HL-60 (cell line): ENCODE measurements around the gene RABGAP1L.

Experiments
- DNase-seq, 2 experiments: peaks; one replicate each; pipeline ENCODE4 v3.0.0-alpha.2; 2010 to 2020; ENCODE audit warnings: low read depth in 1 of 2, low spot score in 1 of 2
- H3K27ac ChIP-seq: fragments of 250-450 bp; sonication (Bioruptor Pico); replicated peaks from 2 replicates; pipeline ENCODE4 v1.5.1; 2020; ENCODE audit warnings: mild to moderate bottlenecking, moderate library complexity
- H3K27me3 ChIP-seq: fragments of 250-450 bp; sonication (Bioruptor Pico); 2 replicates; pipeline ENCODE4 v1.5.1; 2021; ENCODE audit warnings: mild to moderate bottlenecking, moderate library complexity; ENCODE audit not compliant: insufficient read depth, poor library complexity, severe bottlenecking
- H3K4me3 ChIP-seq: replicated peaks from 2 replicates; pipeline ENCODE4 v1.5.1; 2011; ENCODE audit warnings: mild to moderate bottlenecking, control low read depth, low read length; ENCODE audit not compliant: insufficient read depth
- CTCF ChIP-seq: IDR thresholded peaks from one replicate; pipeline ENCODE4 v1.5.1; 2011; ENCODE audit warnings: low read length, control low read depth, inconsistent platforms; ENCODE audit not compliant: insufficient read depth
- GABPA ChIP-seq: IDR thresholded peaks from 2 replicates; pipeline ENCODE4 v1.6.1; 2012; ENCODE audit warnings: low read depth
- POLR2AphosphoS5 ChIP-seq: IDR thresholded peaks from 2 replicates; pipeline ENCODE4 v1.6.1; 2012; ENCODE audit warnings: low read depth
- REST ChIP-seq: IDR thresholded peaks from 2 replicates; pipeline ENCODE4 v1.6.1; 2012; ENCODE audit warnings: low read depth; ENCODE audit not compliant: insufficient replicate concordance
- SPI1 ChIP-seq: IDR thresholded peaks from 2 replicates; pipeline ENCODE4 v1.6.1; 2012; ENCODE audit warnings: low read depth, mild to moderate bottlenecking, borderline replicate concordance

Gene RABGAP1L

GRCh38 chr1:174276087-174276486 is 116.8 kb downstream of the RABGAP1L start:
- H3K27ac ChIP-seq = no peak overlapping the region
- H3K4me3 ChIP-seq = no peak overlapping the region
- DNase-seq = no peak
- no peak for TF ChIP-seq SPI1
- TF ChIP-seq REST = no peak
- TF ChIP-seq POLR2AphosphoS5 = no peak
- no peaks in the 10 kb centered on the region for H3K27me3 ChIP-seq

GRCh38 chr1:174284052-174284451 is 124.7 kb downstream of the RABGAP1L start:
- H3K27ac ChIP-seq = no peak overlapping the region
- no peak overlapping the region for H3K4me3 ChIP-seq
- H3K27me3 ChIP-seq = no peaks in the 10 kb centered on the region
- TF ChIP-seq POLR2AphosphoS5 (no peak), GABPA (no peak), REST (no peak), CTCF (no peak), SPI1 (no peak)
- DNase-seq = no peak

GRCh38 chr1:174286042-174286441 is 126.7 kb downstream of the RABGAP1L start:
- H3K4me3 ChIP-seq = no peak overlapping the region
- no peaks in the 10 kb centered on the region for H3K27me3 ChIP-seq
- TF ChIP-seq GABPA = no peak
- TF ChIP-seq REST = no peak
- no peak overlapping the region for H3K27ac ChIP-seq
- DNase-seq = no peak

- H3K4me3 ChIP-seq = no peak overlapping the region
These were observed 130.5 kb downstream of the RABGAP1L start for GRCh38 chr1:174289644-174290310.

More at GRCh38 chr1:174289644-174290310, 130.5 kb downstream of the RABGAP1L start:
- no peak overlapping the region for H3K27ac ChIP-seq
- no peak for DNase-seq
- TF ChIP-seq POLR2AphosphoS5 = no peak
- TF ChIP-seq SPI1 = no peak
- no peak for TF ChIP-seq CTCF
- no peak for TF ChIP-seq GABPA
- TF ChIP-seq REST = no peak
- H3K27me3 ChIP-seq = no peaks in the 10 kb centered on the region
